ENCODE measurements around the gene LOX.

- TF ChIP-seq CTCF (conservative IDR thresholded peaks at IDR 0.05 in 1 of 2, IDR thresholded peaks at IDR 0.05 in 1 of 2; ENCODE audit: low read depth in 1 of 2, low read length in 2 of 2) (no peak), EZH2 (IDR thresholded peaks at IDR 0.05; ENCODE audit: low read length, missing control alignments) (no peak)
These were observed 15.5 kb upstream of the LOX start for GRCh38 chr5:122093415-122094180.

All from fibroblast of lung (primary cell).